HCT116 (cell line): Measurements from ENCODE around the gene AQP1. TPM values are rescaled to one million over a fixed set of nuclear protein-coding genes. Genes with fewer than 3 reads are reported as not detected.

Source experiments
- ATAC-seq: fragments of 200-7000 bp; cut with Tn5 transposase; 2 replicates; pipeline ENCODE4 v1.9.1; 2020; ENCODE audit warnings: mild to moderate bottlenecking, moderate library complexity
- BruUV-seq: library from RNA; stranded (reverse); fragments of 400-500 nt; replicated peaks from 2 replicates; lab custom pipeline; 2021; lab: Mats Ljungman, UMichigan
- CTCF ChIA-PET: fragments of 300-600 bp; sonication (Branson Sonifier 250); formaldehyde crosslinking; loops from one replicate; lab custom pipeline; 2021; ENCODE audit warnings: antibody characterized with exemption; lab: Charles Lee
- POLR2A ChIA-PET: fragments of 300-600, 350-600 bp; sonication (Branson Sonifier 250); formaldehyde crosslinking; loops from one replicate; lab custom pipeline; 2021; ENCODE audit warnings: antibody characterized with exemption; lab: Charles Lee
- RAD21 ChIA-PET, 2 experiments: fragments of 300-600 bp; sonication (Branson Sonifier 250); formaldehyde crosslinking; loops; one replicate each; lab custom pipeline; 2023; ENCODE audit warnings: low total read pairs in 2 of 2; ENCODE audit not compliant: uncharacterized antibody in 2 of 2, unreplicated experiment in 2 of 2, low non-redundant PET in 1 of 2; lab: Charles Lee
- DNase-seq: peaks from one replicate; pipeline ENCODE4 v3.0.0-alpha.2; 2010; ENCODE audit warnings: low read depth, low spot score
- H2AFZ ChIP-seq: fragments of 200-600 bp; shearing (Covaris generic), sonication (generic); 2 replicates; pipeline ENCODE4 v1.6.1; 2017; ENCODE audit warnings: low read depth, mixed run types, mixed read lengths, antibody characterized with exemption, low read length; ENCODE audit not compliant: poor library complexity, severe bottlenecking
- H3K27ac ChIP-seq: 2 replicates; pipeline ENCODE4 v1.5.1; 2012; ENCODE audit warnings: low read depth, low read length
- H3K27me3 ChIP-seq: fragments of 200-600 bp; sonication (generic); 2 replicates; pipeline ENCODE4 v1.6.1; 2016; ENCODE audit warnings: mixed run types, low read length, mixed read lengths; ENCODE audit not compliant: insufficient read depth
- H3K36me3 ChIP-seq, 2 experiments: fragments of 200-500 bp in 1 of 2; fragments of 200-600 bp in 1 of 2; sonication (Bioruptor generic) in 1 of 2; sonication (generic) in 1 of 2; 2 replicates each; pipeline versions ENCODE4 v1.5.1 to v1.6.1; 2014 to 2016; ENCODE audit warnings: low read length in 2 of 2, inconsistent platforms in 1 of 2, mixed read lengths in 1 of 2, mixed run types in 1 of 2; ENCODE audit not compliant: insufficient read depth in 2 of 2, control insufficient read depth in 1 of 2
- H3K4me1 ChIP-seq, 2 experiments: fragments of 200-600 bp in 1 of 2; sonication (generic) in 1 of 2; 2 replicates each; pipeline versions ENCODE4 v1.5.1 to v1.6.1; 2012 to 2017; ENCODE audit warnings: low read length in 2 of 2, inconsistent platforms in 1 of 2, mild to moderate bottlenecking in 1 of 2, mixed read lengths in 1 of 2, mixed run types in 1 of 2, moderate library complexity in 1 of 2; ENCODE audit not compliant: insufficient read depth in 2 of 2, control insufficient read depth in 1 of 2
- H3K4me2 ChIP-seq: fragments of 200-600 bp; sonication (generic); 2 replicates; pipeline ENCODE4 v1.6.1; 2017; ENCODE audit warnings: mixed run types, low read length, mixed read lengths
- H3K4me3 ChIP-seq, 2 experiments: fragments of 200-600 bp in 1 of 2; sonication (generic) in 1 of 2; replicated peaks in 1 of 2; 2 replicates each; pipeline ENCODE4 v1.5.1; 2011 to 2016; ENCODE audit warnings: low read length in 2 of 2, control low read depth in 1 of 2, low read depth in 1 of 2, mild to moderate bottlenecking in 1 of 2, mixed read lengths in 1 of 2, mixed run types in 1 of 2
- H3K79me2 ChIP-seq: fragments of 200-600 bp; sonication (generic); 2 replicates; pipeline ENCODE4 v1.6.1; 2017; ENCODE audit warnings: mild to moderate bottlenecking, mixed run types, low read length, moderate library complexity, mixed read lengths; ENCODE audit not compliant: insufficient read depth
- H3K9ac ChIP-seq: fragments of 200-600 bp; sonication (generic); 2 replicates; pipeline ENCODE4 v1.6.1; 2016; ENCODE audit warnings: low read length, mixed read lengths
- H3K9me2 ChIP-seq: fragments of 200-600 bp; sonication (generic), shearing (Covaris generic); 2 replicates; pipeline ENCODE4 v1.6.1; 2017; ENCODE audit warnings: mixed run types, mild to moderate bottlenecking, moderate library complexity; ENCODE audit not compliant: insufficient read depth
- H3K9me3 ChIP-seq, 2 experiments: fragments of 200-500 bp in 1 of 2; fragments of 200-600 bp in 1 of 2; sonication (Bioruptor generic) in 1 of 2; sonication (generic) in 1 of 2; 2 replicates each; pipeline ENCODE4 v1.6.1; 2014 to 2017; ENCODE audit warnings: low read length in 2 of 2, mixed read lengths in 2 of 2, inconsistent platforms in 1 of 2, low read depth in 1 of 2, mild to moderate bottlenecking in 1 of 2, mixed run types in 1 of 2, moderate library complexity in 1 of 2; ENCODE audit not compliant: control insufficient read depth in 1 of 2, insufficient read depth in 1 of 2
- H4K20me1 ChIP-seq: fragments of 200-600 bp; sonication (generic), shearing (Covaris generic); 2 replicates; pipeline ENCODE4 v1.6.1; 2017; ENCODE audit warnings: mixed run types, mild to moderate bottlenecking, moderate library complexity; ENCODE audit not compliant: insufficient read depth
- CEBPB ChIP-seq: IDR thresholded peaks from 2 replicates; pipeline ENCODE4 v1.6.1; 2012; ENCODE audit warnings: low read depth
- EGR1 ChIP-seq: IDR thresholded peaks from 2 replicates; pipeline ENCODE4 v1.6.1; 2012; ENCODE audit warnings: low read depth
- EZH2phosphoT487 ChIP-seq: fragments of 200-600 bp; IDR thresholded peaks from 2 replicates; pipeline ENCODE4 v1.6.1; 2018; ENCODE audit warnings: antibody characterized with exemption, borderline replicate concordance
- FOSL1 ChIP-seq: IDR thresholded peaks from 2 replicates; pipeline ENCODE4 v1.6.1; 2012; ENCODE audit warnings: low read depth
- JUND ChIP-seq: IDR thresholded peaks from 2 replicates; pipeline ENCODE4 v1.6.1; 2012
- POLR2A ChIP-seq: IDR thresholded peaks from 2 replicates; pipeline ENCODE4 v1.7.0; 2011; ENCODE audit warnings: borderline replicate concordance; ENCODE audit not compliant: insufficient read depth, insufficient read length; ENCODE audit errors: extremely low read depth
- RAD21 ChIP-seq: IDR thresholded peaks from 2 replicates; pipeline ENCODE4 v1.6.1; 2012; ENCODE audit warnings: low read depth, mild to moderate bottlenecking
- SRF ChIP-seq: IDR thresholded peaks from 2 replicates; pipeline ENCODE4 v1.6.1; 2012; ENCODE audit warnings: low read depth
- TCF7L2 ChIP-seq: IDR thresholded peaks from 2 replicates; pipeline ENCODE4 v1.7.0; 2011; ENCODE audit warnings: borderline replicate concordance, inconsistent platforms; ENCODE audit not compliant: insufficient read depth, insufficient read length; ENCODE audit errors: extremely low read depth
- YY1 ChIP-seq: IDR thresholded peaks from 2 replicates; pipeline ENCODE4 v1.6.1; 2011; ENCODE audit warnings: low read length, low read depth, moderate library complexity, mild to moderate bottlenecking; ENCODE audit not compliant: insufficient replicate concordance; ENCODE audit errors: extremely low read depth
- ZNF274 ChIP-seq: fragments of 200-500 bp; sonication (Bioruptor generic); IDR thresholded peaks from 2 replicates; pipeline ENCODE4 v1.6.1; 2014; ENCODE audit warnings: mild to moderate bottlenecking, low read depth, low read length, inconsistent platforms
- intact Hi-C: fragments of 100-400 bp; cut with micrococcal nuclease; formaldehyde crosslinking; loops from 2 replicates; pipeline ENCODE4 v1.10.0; 2022
- total RNA-seq: library from RNA; stranded (reverse); gene quantifications from one replicate; pipeline ENCODE4 v1.2.1, GENCODE V29; 2021; ENCODE audit not compliant: unreplicated experiment
- TF ChIP-seq, protein P1 (sequence below): IDR thresholded peaks from 2 replicates; pipeline ENCODE4 v1.6.1; 2011; ENCODE audit warnings: mild to moderate bottlenecking, low read length, moderate library complexity; ENCODE audit not compliant: insufficient replicate concordance; ENCODE audit errors: extremely low read depth
- TF ChIP-seq, protein P2 (sequence below): IDR thresholded peaks from 2 replicates; pipeline ENCODE4 v1.6.1; 2012
- TF ChIP-seq, protein P3 (sequence below): IDR thresholded peaks from 2 replicates; pipeline ENCODE4 v1.6.1; 2012
- TF ChIP-seq, protein P4 (sequence below), 3 experiments: fragments of 200-600 bp in 1 of 3; sonication (generic) in 1 of 3; IDR thresholded peaks in 2 of 3; conservative IDR thresholded peaks in 1 of 3; 2 replicates each; pipeline ENCODE4 v1.5.1; 2012 to 2017; ENCODE audit warnings: low read depth in 2 of 3, low read length in 2 of 3, antibody characterized with exemption in 1 of 3, borderline replicate concordance in 1 of 3, control low read depth in 1 of 3, mild to moderate bottlenecking in 1 of 3, mixed read lengths in 1 of 3, mixed run types in 1 of 3, moderate library complexity in 1 of 3; ENCODE audit not compliant: insufficient read depth in 1 of 3

Gene AQP1
- total RNA-seq, 1 experiment from 2014 or later: 2.0 TPM

DNA sequence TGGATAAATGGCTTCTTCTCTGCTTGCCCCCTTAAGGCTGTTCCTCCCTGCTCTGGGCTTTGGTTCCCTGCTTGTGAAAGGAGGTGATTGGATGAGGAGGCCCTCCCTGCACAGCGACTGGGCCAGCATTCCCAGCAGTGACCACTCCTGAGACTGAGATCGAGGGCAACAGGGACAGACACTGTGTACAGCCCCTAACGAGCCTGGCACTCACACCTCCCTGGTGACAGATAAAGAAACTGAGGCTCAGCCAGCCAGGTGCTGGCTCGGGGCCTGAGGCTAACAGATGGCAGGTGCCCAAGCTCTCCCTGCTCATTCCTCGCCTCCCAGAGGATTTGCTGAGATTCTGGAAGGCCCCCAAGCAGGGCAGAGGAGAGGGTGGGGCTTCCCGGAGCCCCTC lies 12.0 kb upstream of the AQP1 start:
- ChIA-PET POLR2A (no interaction called here), RAD21 (no interaction called here), CTCF (no interaction called here)
- no TSS peak for BruUV-seq
- no peaks in the 10 kb centered on the region for H4K20me1 ChIP-seq
- H3K79me2 ChIP-seq: no peaks in the 10 kb centered on the region
- ATAC-seq: no peak
- TF ChIP-seq FOSL1: no peak
- no peak for TF ChIP-seq EGR1
- H3K27me3 ChIP-seq: no peaks in the 10 kb centered on the region
- intact Hi-C loops: no loop called here
- no peaks in the 10 kb centered on the region for H3K36me3 ChIP-seq
- no peaks in the 10 kb centered on the region for H3K9me3 ChIP-seq
- no peak overlapping the region for H3K4me2 ChIP-seq
- no peak overlapping the region for H3K4me3 ChIP-seq
- no peak overlapping the region for H3K9ac ChIP-seq
- DNase-seq: no peak
- no peak overlapping the region for H3K27ac ChIP-seq
- no peaks in the 10 kb centered on the region for H3K9me2 ChIP-seq
- peaks cover 0 to 3% of the 10 kb centered on the region in 2 experiments; a peak in 1 of 4 replicates for H3K4me1 ChIP-seq
- no peak overlapping the region for H2AFZ ChIP-seq

DNA sequence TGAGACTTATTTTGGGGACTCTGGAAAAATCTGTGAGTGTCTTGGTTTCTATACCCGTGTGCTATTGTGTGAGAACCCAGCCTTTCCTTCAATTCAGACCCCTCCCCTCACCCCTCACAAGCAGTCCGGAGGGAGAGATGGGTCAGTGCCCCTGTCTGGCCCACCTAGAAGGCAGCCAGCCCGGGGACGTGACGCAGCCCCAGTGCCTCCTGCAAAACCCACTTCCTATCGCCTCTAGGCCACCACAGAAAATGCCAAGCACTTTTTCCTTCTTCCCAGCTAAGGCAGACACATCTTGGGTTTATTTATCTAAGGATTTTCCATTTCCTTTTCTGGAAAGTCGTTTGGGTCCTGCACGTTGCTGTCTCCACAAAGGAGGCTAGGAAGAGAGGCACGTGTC lies 11.6 kb upstream of the AQP1 start:
- Histone ChIP-seq H3K4me2 (no peak overlapping the region), H3K4me3 (no peak overlapping the region), H3K36me3 (no peaks in the 10 kb centered on the region), H2AFZ (no peak overlapping the region), H3K27me3 (no peaks in the 10 kb centered on the region), H3K79me2 (no peaks in the 10 kb centered on the region), H3K9me3 (no peaks in the 10 kb centered on the region), H3K27ac (no peak overlapping the region), H4K20me1 (no peaks in the 10 kb centered on the region), H3K9me2 (no peaks in the 10 kb centered on the region), H3K4me1 (peaks cover 0 to 3% of the 10 kb centered on the region in 2 experiments; a peak in 1 of 4 replicates), H3K9ac (no peak overlapping the region)
- POLR2A ChIA-PET: no interaction called here
- no peak for DNase-seq
- no TSS peak for BruUV-seq
- ATAC-seq: no peak
- intact Hi-C loops: no loop called here
- RAD21 ChIA-PET: no interaction called here
- CTCF ChIA-PET: no interaction called here
- TF ChIP-seq YY1 (no peak), POLR2A (no peak), JUND (no peak), TCF7L2 (no peak), RAD21 (no peak), SRF (no peak), CEBPB (no peak), EGR1 (no peak), EZH2phosphoT487 (no peak), ZNF274 (no peak)
- TF ChIP-seq, protein P1, sequence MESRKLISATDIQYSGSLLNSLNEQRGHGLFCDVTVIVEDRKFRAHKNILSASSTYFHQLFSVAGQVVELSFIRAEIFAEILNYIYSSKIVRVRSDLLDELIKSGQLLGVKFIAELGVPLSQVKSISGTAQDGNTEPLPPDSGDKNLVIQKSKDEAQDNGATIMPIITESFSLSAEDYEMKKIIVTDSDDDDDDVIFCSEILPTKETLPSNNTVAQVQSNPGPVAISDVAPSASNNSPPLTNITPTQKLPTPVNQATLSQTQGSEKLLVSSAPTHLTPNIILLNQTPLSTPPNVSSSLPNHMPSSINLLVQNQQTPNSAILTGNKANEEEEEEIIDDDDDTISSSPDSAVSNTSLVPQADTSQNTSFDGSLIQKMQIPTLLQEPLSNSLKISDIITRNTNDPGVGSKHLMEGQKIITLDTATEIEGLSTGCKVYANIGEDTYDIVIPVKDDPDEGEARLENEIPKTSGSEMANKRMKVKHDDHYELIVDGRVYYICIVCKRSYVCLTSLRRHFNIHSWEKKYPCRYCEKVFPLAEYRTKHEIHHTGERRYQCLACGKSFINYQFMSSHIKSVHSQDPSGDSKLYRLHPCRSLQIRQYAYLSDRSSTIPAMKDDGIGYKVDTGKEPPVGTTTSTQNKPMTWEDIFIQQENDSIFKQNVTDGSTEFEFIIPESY: no peak
- TF ChIP-seq, protein P2, sequence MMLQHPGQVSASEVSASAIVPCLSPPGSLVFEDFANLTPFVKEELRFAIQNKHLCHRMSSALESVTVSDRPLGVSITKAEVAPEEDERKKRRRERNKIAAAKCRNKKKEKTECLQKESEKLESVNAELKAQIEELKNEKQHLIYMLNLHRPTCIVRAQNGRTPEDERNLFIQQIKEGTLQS: no peak
- TF ChIP-seq, protein P3, sequence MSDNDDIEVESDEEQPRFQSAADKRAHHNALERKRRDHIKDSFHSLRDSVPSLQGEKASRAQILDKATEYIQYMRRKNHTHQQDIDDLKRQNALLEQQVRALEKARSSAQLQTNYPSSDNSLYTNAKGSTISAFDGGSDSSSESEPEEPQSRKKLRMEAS: no peak
- TF ChIP-seq, protein P4, sequence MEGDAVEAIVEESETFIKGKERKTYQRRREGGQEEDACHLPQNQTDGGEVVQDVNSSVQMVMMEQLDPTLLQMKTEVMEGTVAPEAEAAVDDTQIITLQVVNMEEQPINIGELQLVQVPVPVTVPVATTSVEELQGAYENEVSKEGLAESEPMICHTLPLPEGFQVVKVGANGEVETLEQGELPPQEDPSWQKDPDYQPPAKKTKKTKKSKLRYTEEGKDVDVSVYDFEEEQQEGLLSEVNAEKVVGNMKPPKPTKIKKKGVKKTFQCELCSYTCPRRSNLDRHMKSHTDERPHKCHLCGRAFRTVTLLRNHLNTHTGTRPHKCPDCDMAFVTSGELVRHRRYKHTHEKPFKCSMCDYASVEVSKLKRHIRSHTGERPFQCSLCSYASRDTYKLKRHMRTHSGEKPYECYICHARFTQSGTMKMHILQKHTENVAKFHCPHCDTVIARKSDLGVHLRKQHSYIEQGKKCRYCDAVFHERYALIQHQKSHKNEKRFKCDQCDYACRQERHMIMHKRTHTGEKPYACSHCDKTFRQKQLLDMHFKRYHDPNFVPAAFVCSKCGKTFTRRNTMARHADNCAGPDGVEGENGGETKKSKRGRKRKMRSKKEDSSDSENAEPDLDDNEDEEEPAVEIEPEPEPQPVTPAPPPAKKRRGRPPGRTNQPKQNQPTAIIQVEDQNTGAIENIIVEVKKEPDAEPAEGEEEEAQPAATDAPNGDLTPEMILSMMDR (IDR thresholded peaks at IDR 0.05 in 2 of 3, conservative IDR thresholded peaks at IDR 0.05 in 1 of 3; ENCODE audit: borderline replicate concordance in 1 of 3, insufficient read depth in 1 of 3, low read depth in 2 of 3, low read length in 2 of 3): no peak
